ENCODE measurements around the gene MRPS27. TPM values are rescaled to one million over a fixed set of nuclear protein-coding genes. Genes with fewer than 3 reads are reported as not detected.

MRPS27 gene
- total RNA-seq, 2 experiments from 2014 or later: 25.0 to 26.1 TPM

DNA sequence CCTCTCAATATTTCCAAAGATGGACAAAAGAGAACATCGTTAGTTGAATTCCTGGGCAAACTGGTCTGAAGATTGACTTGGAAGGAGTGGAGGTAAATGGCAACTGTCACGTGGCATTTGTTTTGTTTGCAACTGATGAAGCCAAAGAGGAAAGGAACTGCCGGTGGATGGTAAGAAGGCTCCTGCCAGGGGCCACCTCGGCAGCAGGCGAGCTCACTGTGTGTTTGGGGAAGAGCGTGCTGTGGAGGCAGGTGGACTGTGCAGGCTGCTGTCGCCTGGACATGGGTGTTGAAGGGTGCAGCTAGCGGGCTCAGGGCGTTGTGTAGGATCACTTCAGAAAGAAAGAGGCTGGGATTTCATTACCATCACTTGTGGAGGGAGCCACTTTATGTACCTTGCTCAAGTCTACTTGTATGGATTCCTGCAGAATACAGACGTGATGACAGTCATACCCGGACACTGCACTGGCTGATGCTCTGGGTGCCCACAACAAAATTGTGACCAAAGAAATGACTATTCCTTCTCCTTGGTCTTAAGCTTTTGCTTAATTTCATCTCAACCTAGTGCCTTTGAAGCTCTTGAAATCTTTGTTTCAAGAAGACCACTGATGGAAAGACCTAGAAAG lies 140.1 kb downstream of the MRPS27 start:
- H3K4me3 Mint-ChIP-seq: no peak overlapping the region
- no peaks in the 10 kb centered on the region for H3K4me1 Mint-ChIP-seq (ENCODE audit: low read depth)
- TF ChIP-seq, protein P1, sequence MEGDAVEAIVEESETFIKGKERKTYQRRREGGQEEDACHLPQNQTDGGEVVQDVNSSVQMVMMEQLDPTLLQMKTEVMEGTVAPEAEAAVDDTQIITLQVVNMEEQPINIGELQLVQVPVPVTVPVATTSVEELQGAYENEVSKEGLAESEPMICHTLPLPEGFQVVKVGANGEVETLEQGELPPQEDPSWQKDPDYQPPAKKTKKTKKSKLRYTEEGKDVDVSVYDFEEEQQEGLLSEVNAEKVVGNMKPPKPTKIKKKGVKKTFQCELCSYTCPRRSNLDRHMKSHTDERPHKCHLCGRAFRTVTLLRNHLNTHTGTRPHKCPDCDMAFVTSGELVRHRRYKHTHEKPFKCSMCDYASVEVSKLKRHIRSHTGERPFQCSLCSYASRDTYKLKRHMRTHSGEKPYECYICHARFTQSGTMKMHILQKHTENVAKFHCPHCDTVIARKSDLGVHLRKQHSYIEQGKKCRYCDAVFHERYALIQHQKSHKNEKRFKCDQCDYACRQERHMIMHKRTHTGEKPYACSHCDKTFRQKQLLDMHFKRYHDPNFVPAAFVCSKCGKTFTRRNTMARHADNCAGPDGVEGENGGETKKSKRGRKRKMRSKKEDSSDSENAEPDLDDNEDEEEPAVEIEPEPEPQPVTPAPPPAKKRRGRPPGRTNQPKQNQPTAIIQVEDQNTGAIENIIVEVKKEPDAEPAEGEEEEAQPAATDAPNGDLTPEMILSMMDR (IDR thresholded peaks at IDR 0.05): no peak
- no peaks in the 10 kb centered on the region for H3K36me3 Mint-ChIP-seq (ENCODE audit: low read depth)
- no peaks in the 10 kb centered on the region for H3K9me3 ChIP-seq (ENCODE audit: control insufficient read depth in 1 of 2, insufficient read depth in 1 of 2, low read length in 2 of 2)
- peaks cover 5 to 11% of the 10 kb centered on the region in 2 experiments for H3K27me3 ChIP-seq (ENCODE audit: control insufficient read depth in 1 of 2, insufficient read depth in 2 of 2, low read length in 2 of 2)
- intact Hi-C loops (cut with DNase I, micrococcal nuclease): no loop called here
- no peaks in the 10 kb centered on the region for H3K4me1 ChIP-seq (ENCODE audit: insufficient read depth, low read length)
- POLR2A ChIA-PET: no interaction called here
- H3K36me3 ChIP-seq (ENCODE audit: insufficient read depth, low read length): no peaks in the 10 kb centered on the region
- peaks cover 38% of the 10 kb centered on the region for H3K27me3 Mint-ChIP-seq
- ATAC-seq (ENCODE audit: poor library complexity) (no peak), DNase-seq (no peak)
- CTCF ChIA-PET: no interaction called here
- no peaks in the 10 kb centered on the region for H3K9me3 Mint-ChIP-seq
- H3K4me3 ChIP-seq (ENCODE audit: low read length): no peak overlapping the region
- no peak overlapping the region for H3K27ac ChIP-seq (ENCODE audit: low read depth in 1 of 2, low read length in 2 of 2)
- no peak overlapping the region for H3K27ac Mint-ChIP-seq

DNA sequence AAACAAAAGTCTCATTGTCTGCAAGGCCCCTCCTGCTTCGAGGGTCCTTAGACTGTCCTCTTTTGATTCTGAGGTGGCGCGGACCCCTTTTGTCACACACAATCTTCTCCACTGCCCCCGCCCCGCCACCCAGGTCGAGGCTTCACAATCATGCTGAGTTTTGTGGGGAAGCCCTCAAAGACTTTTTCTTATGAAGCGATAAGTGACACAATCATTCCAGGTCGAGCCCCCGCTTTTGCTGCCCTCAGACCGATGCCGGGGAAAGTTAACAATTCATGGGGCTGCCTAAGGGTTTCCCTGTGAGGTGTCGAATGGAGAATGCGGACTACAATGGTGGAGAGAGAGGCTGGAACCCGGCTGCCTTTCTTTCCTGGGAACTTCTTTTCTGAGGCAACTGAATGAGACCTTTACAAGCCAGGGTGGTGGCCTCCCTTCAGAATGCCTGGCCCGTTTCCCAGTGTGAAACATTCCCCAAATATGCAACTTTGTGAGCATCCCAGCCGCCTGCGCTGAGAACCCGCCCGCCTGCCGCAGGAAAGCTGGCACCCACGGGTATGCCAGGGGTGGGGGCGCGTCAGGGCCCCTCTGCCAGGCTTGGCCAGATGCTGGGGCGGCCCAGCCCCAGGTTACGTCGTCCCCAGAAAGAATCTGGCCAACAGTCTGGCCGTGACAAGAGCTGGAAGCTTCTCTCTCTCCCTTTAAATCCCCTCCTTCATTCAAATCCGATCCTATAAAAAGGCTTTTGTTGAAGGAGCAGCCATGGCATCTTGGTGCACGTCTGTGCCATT lies 140.8 kb downstream of the MRPS27 start:
- CTCF ChIA-PET: no interaction called here
- Mint-ChIP-seq H3K36me3 (ENCODE audit: low read depth) (no peaks in the 10 kb centered on the region), H3K4me1 (ENCODE audit: low read depth) (no peaks in the 10 kb centered on the region), H3K27ac (no peak overlapping the region), H3K27me3 (peaks cover 31% of the 10 kb centered on the region), H3K9me3 (no peaks in the 10 kb centered on the region), H3K4me3 (no peak overlapping the region)
- ATAC-seq (ENCODE audit: poor library complexity) (no peak), DNase-seq (no peak)
- no peaks in the 10 kb centered on the region for H3K9me3 ChIP-seq (ENCODE audit: control insufficient read depth in 1 of 2, insufficient read depth in 1 of 2, low read length in 2 of 2)
- POLR2A ChIA-PET: no interaction called here
- H3K4me3 ChIP-seq (ENCODE audit: low read length): no peak overlapping the region
- intact Hi-C loops (cut with DNase I, micrococcal nuclease): no loop called here
- TF ChIP-seq, protein P1 (IDR thresholded peaks at IDR 0.05): no peak
- H3K36me3 ChIP-seq (ENCODE audit: insufficient read depth, low read length): no peaks in the 10 kb centered on the region
- peaks cover 5% of the 10 kb centered on the region in 2 experiments for H3K27me3 ChIP-seq (ENCODE audit: control insufficient read depth in 1 of 2, insufficient read depth in 2 of 2, low read length in 2 of 2)
- no peaks in the 10 kb centered on the region for H3K4me1 ChIP-seq (ENCODE audit: insufficient read depth, low read length)
- H3K27ac ChIP-seq (ENCODE audit: low read depth in 1 of 2, low read length in 2 of 2): no peak overlapping the region

DNA sequence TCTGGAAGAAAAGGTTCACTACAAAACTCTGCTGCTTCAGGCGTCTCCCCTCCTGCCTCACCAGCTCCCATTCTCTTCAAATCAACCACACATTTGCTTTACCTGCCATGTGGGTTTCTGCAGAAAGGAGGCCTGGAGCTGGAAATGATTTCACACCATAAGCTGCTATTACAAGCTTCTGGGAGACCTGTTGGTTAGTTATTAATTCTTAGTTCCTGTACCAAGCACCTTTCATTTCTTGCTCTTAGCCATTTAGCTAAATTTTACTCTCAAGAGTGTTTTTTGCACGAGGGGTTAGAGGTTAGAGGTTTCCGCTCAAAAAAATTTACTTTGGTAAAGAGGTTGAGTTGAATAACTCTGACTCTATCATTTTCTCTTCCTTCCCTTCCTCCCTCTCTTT lies 142.5 kb downstream of the MRPS27 start:
- Histone ChIP-seq H3K27me3 (ENCODE audit: control insufficient read depth in 1 of 2, insufficient read depth in 2 of 2, low read length in 2 of 2) (peaks cover 4 to 5% of the 10 kb centered on the region in 2 experiments), H3K36me3 (ENCODE audit: insufficient read depth, low read length) (no peaks in the 10 kb centered on the region), H3K4me3 (ENCODE audit: low read length) (no peak overlapping the region), H3K4me1 (ENCODE audit: insufficient read depth, low read length) (no peaks in the 10 kb centered on the region), H3K27ac (ENCODE audit: low read depth in 1 of 2, low read length in 2 of 2) (no peak overlapping the region), H3K9me3 (ENCODE audit: control insufficient read depth in 1 of 2, insufficient read depth in 1 of 2, low read length in 2 of 2) (no peaks in the 10 kb centered on the region)
- intact Hi-C loops (cut with DNase I, micrococcal nuclease): no loop called here
- Mint-ChIP-seq H3K27me3 (peaks cover 22% of the 10 kb centered on the region), H3K27ac (no peak overlapping the region), H3K4me1 (ENCODE audit: low read depth) (no peaks in the 10 kb centered on the region), H3K4me3 (no peak overlapping the region), H3K9me3 (no peaks in the 10 kb centered on the region), H3K36me3 (ENCODE audit: low read depth) (no peaks in the 10 kb centered on the region)
- ChIA-PET POLR2A (no interaction called here), CTCF (no interaction called here)
- DNase-seq (no peak), ATAC-seq (ENCODE audit: poor library complexity) (no peak)
- TF ChIP-seq, protein P1 (IDR thresholded peaks at IDR 0.05): no peak

Data from CD4-positive, alpha-beta T cell (primary cell).